ENCODE data around the gene ODR4. TPM values are rescaled to one million over a fixed set of nuclear protein-coding genes. Genes with fewer than 3 reads are reported as not detected.
"Not testable (repeated sequence)": the region's sequence is repeated elsewhere in the genome, so short reads cannot be mapped to it uniquely, and the experiment has no call there.

Gene ODR4
- total RNA-seq, 1 experiment from 2014 or later: 18.1 TPM

DNA sequence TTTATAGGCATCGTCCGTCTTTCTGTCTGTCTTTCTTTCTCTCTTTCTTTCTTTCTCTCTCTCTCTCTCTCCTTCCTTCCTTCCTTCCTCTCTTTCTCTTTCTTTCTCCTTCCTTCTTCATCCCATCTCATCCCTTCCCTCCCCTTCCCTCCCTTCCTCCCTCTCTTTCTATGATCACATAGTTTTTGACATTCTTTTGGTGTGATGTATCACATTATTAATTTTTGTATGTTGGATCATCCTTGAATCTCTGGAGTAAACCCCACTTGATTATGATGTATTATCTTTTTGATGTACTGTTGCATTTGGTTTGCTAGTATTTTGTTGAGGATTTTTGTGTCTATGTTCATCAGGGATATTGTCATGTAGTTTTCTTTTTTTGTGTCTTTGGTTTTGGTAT lies 25.8 kb downstream of the ODR4 start:
- H3K4me3 ChIP-seq (ENCODE audit: insufficient read depth, low read depth, low read length); H3K36me3 ChIP-seq (replicated peaks; ENCODE audit: control insufficient read depth, insufficient read depth, low read length); DNase-seq; H3K27me3 ChIP-seq (ENCODE audit: control insufficient read depth, insufficient read depth, low read length): not testable (repeated sequence)

- Histone ChIP-seq H3K27me3 (ENCODE audit: control insufficient read depth, insufficient read depth, low read length) (no peaks in the 10 kb centered on the region), H3K4me3 (ENCODE audit: insufficient read depth, low read depth, low read length) (no peak overlapping the region), H3K36me3 (replicated peaks; ENCODE audit: control insufficient read depth, insufficient read depth, low read length) (peaks cover 6% of the 10 kb centered on the region; the same call in 1 of the 2 replicates)
- DNase-seq: no peak
Measured at GRCh38 chr1:186403632-186404031, 28.0 kb downstream of the ODR4 start.

- peak; percentile 15 for DNase-seq
- Histone ChIP-seq H3K36me3 (replicated peaks; ENCODE audit: control insufficient read depth, insufficient read depth, low read length) (peaks cover 4% of the 10 kb centered on the region; the same call in 1 of the 2 replicates), H3K27me3 (ENCODE audit: control insufficient read depth, insufficient read depth, low read length) (no peaks in the 10 kb centered on the region), H3K4me3 (ENCODE audit: insufficient read depth, low read depth, low read length) (no peak overlapping the region)
Measured at GRCh38 chr1:186404454-186405051, 28.9 kb downstream of the ODR4 start.

- Histone ChIP-seq H3K4me3 (ENCODE audit: insufficient read depth, low read depth, low read length) (no peak overlapping the region), H3K27me3 (ENCODE audit: control insufficient read depth, insufficient read depth, low read length) (no peaks in the 10 kb centered on the region), H3K36me3 (replicated peaks; ENCODE audit: control insufficient read depth, insufficient read depth, low read length) (peaks cover 5% of the 10 kb centered on the region)
- no peak for DNase-seq
Measured at GRCh38 chr1:186409091-186409490, 33.5 kb downstream of the ODR4 start.

GRCh38 chr1:186413319-186413718 lies 37.7 kb downstream of the ODR4 start:
- H3K27me3 ChIP-seq (ENCODE audit: control insufficient read depth, insufficient read depth, low read length): no peaks in the 10 kb centered on the region
- DNase-seq: no peak
- H3K4me3 ChIP-seq (ENCODE audit: insufficient read depth, low read depth, low read length): no peak overlapping the region
- H3K36me3 ChIP-seq (replicated peaks; ENCODE audit: control insufficient read depth, insufficient read depth, low read length): peaks cover 1% of the 10 kb centered on the region

DNA sequence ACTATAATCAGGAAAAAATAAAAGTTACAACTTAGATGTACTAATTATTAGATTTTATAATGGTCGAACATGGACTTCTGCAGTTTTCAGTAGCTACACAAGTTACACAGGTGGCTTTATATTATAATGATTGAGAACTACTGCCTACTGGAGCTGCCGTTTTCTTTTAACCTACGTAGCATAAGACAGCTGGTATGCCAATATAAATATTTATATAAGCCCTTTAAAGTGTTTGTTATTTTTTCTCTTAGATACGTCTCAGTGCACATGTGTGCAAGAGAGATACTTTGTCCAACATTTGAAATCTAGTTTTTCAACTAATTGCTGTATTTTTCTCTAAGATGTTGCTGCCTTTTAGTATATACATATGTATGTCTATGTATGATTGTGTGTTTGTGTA lies 42.9 kb downstream of the ODR4 start:
- peaks cover 4% of the 10 kb centered on the region for H3K36me3 ChIP-seq (replicated peaks; ENCODE audit: control insufficient read depth, insufficient read depth, low read length)
- no peaks in the 10 kb centered on the region for H3K27me3 ChIP-seq (ENCODE audit: control insufficient read depth, insufficient read depth, low read length)
- no peak for DNase-seq

GRCh38 chr1:186420311-186420710 lies 44.7 kb downstream of the ODR4 start:
- Histone ChIP-seq H3K4me3 (ENCODE audit: insufficient read depth, low read depth, low read length) (no peak overlapping the region), H3K36me3 (replicated peaks; ENCODE audit: control insufficient read depth, insufficient read depth, low read length) (peaks cover 3% of the 10 kb centered on the region), H3K27me3 (ENCODE audit: control insufficient read depth, insufficient read depth, low read length) (no peaks in the 10 kb centered on the region)
- no peak for DNase-seq

More for the DNA sequence above, 42.9 kb downstream of the ODR4 start:
- no peak overlapping the region for H3K4me3 ChIP-seq (ENCODE audit: insufficient read depth, low read depth, low read length)

GRCh38 chr1:186420923-186421322 lies 45.3 kb downstream of the ODR4 start:
- Histone ChIP-seq H3K4me3 (ENCODE audit: insufficient read depth, low read depth, low read length) (no peak overlapping the region), H3K27me3 (ENCODE audit: control insufficient read depth, insufficient read depth, low read length) (no peaks in the 10 kb centered on the region), H3K36me3 (replicated peaks; ENCODE audit: control insufficient read depth, insufficient read depth, low read length) (peaks cover 3% of the 10 kb centered on the region)
- no peak for DNase-seq

GRCh38 chr1:186421446-186421845 lies 45.8 kb downstream of the ODR4 start:
- DNase-seq: no peak
- Histone ChIP-seq H3K27me3 (ENCODE audit: control insufficient read depth, insufficient read depth, low read length) (no peaks in the 10 kb centered on the region), H3K4me3 (ENCODE audit: insufficient read depth, low read depth, low read length) (no peak overlapping the region), H3K36me3 (replicated peaks; ENCODE audit: control insufficient read depth, insufficient read depth, low read length) (peaks cover 3% of the 10 kb centered on the region)

DNA sequence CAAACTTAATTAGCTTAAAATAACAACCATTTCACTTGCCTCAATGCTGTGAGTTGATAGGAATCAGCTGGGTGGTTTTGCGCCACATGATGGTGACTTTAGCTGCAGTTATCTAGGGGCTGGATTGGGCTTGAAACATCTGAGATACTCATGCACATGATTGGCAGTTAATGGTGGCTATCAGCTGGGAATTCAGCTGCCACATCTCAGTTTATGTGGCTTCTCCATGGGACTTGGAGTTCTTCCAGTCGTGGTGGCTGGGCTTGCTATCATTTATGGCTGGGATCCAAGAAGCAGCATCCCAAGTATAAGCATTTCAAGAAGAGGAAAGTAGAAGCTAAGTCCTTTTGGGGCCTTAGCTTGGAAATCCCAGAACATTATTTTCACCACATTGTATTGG lies 48.9 kb downstream of the ODR4 start:
- DNase-seq: no peak
- H3K4me3 ChIP-seq (ENCODE audit: insufficient read depth, low read depth, low read length): no peak overlapping the region
- no peaks in the 10 kb centered on the region; the same call in 1 of the 2 replicates for H3K36me3 ChIP-seq (replicated peaks; ENCODE audit: control insufficient read depth, insufficient read depth, low read length)
- H3K27me3 ChIP-seq (ENCODE audit: control insufficient read depth, insufficient read depth, low read length): no peaks in the 10 kb centered on the region

- no peaks in the 10 kb centered on the region for H3K27me3 ChIP-seq (ENCODE audit: control insufficient read depth, insufficient read depth, low read length)
- DNase-seq: no peak
- H3K36me3 ChIP-seq (replicated peaks; ENCODE audit: control insufficient read depth, insufficient read depth, low read length): no peaks in the 10 kb centered on the region
- H3K4me3 ChIP-seq (ENCODE audit: insufficient read depth, low read depth, low read length): no peak overlapping the region
Measured at GRCh38 chr1:186426118-186426517, 50.5 kb downstream of the ODR4 start.

DNA sequence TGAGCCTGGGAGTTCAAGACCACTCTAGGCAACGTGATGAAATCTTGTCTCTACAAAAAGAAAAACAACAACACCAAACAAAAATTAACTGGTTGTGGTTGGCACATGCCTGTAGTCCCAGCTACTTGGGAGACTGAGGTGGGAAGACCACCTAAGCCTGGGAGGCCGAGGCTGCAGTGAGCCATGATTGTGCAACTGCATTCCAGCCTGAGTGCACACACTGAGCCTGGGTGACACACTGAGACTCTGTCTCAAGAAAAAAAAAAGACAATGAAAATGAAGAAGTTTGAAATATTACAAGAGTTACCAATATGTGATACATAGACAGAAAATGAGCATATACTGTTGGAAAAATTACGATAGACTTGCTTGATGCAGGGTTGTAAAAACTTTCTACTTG lies 53.4 kb downstream of the ODR4 start:
- Histone ChIP-seq H3K27me3 (ENCODE audit: control insufficient read depth, insufficient read depth, low read length) (no peaks in the 10 kb centered on the region), H3K36me3 (replicated peaks; ENCODE audit: control insufficient read depth, insufficient read depth, low read length) (no peaks in the 10 kb centered on the region)
- no peak for DNase-seq

GRCh38 chr1:186435336-186435735 lies 59.7 kb downstream of the ODR4 start:
- H3K36me3 ChIP-seq (replicated peaks; ENCODE audit: control insufficient read depth, insufficient read depth, low read length): no peaks in the 10 kb centered on the region
- no peak for DNase-seq
- no peaks in the 10 kb centered on the region for H3K27me3 ChIP-seq (ENCODE audit: control insufficient read depth, insufficient read depth, low read length)
- H3K4me3 ChIP-seq (ENCODE audit: insufficient read depth, low read depth, low read length): no peak overlapping the region

More for the DNA sequence above, 53.4 kb downstream of the ODR4 start:
- H3K4me3 ChIP-seq (ENCODE audit: insufficient read depth, low read depth, low read length): no peak overlapping the region

DNA sequence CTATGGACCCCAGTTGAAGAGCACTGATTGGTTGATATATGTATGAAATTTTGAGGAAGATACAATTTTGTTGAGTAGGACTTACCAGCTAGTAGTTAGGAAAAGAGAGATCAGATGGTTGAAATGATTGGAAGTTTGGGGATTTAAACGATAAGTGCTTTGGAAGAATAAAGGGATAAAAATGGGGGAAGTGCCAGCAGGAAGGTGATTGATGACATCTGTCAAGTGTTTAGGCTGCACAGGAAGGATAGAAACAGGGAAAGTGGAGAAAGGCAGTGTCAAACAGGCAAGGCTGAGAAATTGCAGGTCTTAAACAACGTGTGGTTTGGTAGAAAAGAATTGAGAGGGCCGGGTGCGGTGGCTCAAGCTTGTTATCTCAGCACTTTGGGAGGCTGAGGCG lies 62.9 kb downstream of the ODR4 start:
- Histone ChIP-seq H3K27me3 (ENCODE audit: control insufficient read depth, insufficient read depth, low read length) (no peaks in the 10 kb centered on the region), H3K4me3 (ENCODE audit: insufficient read depth, low read depth, low read length) (no peak overlapping the region), H3K36me3 (replicated peaks; ENCODE audit: control insufficient read depth, insufficient read depth, low read length) (no peaks in the 10 kb centered on the region)
- DNase-seq: no peak

DNA sequence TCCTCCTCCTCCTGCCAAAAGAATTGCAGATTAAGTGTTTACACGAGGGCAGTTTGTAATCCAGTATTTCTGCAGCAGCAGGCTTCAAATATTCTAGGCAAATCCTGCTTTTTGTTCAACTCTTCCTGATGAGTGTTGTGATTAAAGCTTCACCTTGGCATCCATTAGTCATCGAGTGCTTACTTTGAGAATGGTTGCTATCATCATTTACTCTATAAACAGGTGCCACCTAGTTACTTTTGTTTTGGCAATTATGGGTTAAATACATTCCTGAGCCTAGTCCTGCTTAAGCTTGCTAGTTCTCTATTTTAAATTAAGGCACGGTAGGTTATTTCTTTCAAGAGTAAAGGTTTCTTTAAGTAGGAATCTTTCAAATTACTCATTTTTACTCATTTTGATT lies 64.9 kb downstream of the ODR4 start:
- DNase-seq: no peak
- Histone ChIP-seq H3K4me3 (ENCODE audit: insufficient read depth, low read depth, low read length) (no peak overlapping the region), H3K27me3 (ENCODE audit: control insufficient read depth, insufficient read depth, low read length) (no peaks in the 10 kb centered on the region), H3K36me3 (replicated peaks; ENCODE audit: control insufficient read depth, insufficient read depth, low read length) (no peaks in the 10 kb centered on the region)
